Measurements from ENCODE around the gene SYT12. TPM values are rescaled to one million over a fixed set of nuclear protein-coding genes. Genes with fewer than 3 reads are reported as not detected.

SYT12 gene
- total RNA-seq, 2 donors from 2014 or later: 0.91 to 1.1 TPM

DNA sequence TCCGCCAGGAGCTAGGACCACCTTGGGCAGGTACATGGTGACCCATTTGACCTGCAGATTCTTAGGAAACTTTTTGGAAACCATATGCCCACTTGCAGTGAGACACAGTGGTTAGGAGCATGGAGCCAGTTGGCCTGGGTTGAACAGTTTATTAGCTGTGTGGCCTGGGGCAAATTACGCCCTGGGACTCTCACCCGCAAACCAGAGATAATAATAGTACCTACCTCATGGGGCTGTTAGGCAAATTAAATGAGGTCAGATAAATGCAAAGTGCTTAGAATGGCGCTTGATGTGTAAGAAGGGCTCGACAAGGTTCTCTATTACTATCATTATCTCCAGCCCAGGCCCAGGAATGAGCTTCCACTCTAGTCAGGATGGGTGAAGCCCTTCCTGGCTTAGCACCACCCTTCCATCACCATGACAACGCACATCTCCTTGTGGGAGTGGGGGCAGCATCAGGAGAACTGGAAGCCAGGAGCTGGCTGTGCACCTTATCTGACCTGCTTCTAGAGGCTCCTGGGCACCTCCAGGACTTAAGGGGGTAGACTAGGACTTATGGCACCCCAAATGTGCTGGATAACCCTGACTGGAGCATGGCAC lies 5.1 kb downstream of the SYT12 start:
- DNase-seq: peak; percentile 53
- peaks cover 32% of the 10 kb centered on the region for H3K27me3 Mint-ChIP-seq (ENCODE audit: insufficient read depth)
- no peak overlapping the region for H3K9ac ChIP-seq (ENCODE audit: extremely low read depth, low read length, poor library complexity, severe bottlenecking)
- peaks cover 24% of the 10 kb centered on the region for H3K27me3 ChIP-seq (ENCODE audit: control insufficient read depth, insufficient read depth, low read length, poor library complexity, severe bottlenecking)
- no peak overlapping the region for H3K27ac ChIP-seq (ENCODE audit: low read depth, low read length)
- no peak overlapping the region for H3K27ac Mint-ChIP-seq
- no peaks in the 10 kb centered on the region for H3K36me3 Mint-ChIP-seq (ENCODE audit: low read depth)
- no peak overlapping the region for H3K4me3 Mint-ChIP-seq
- H3K4me1 Mint-ChIP-seq: peaks cover 2% of the 10 kb centered on the region
- 94 to 96% methylated on average over 3 to 6 of the region's 6 CpGs for whole genome bisulfite sequencing, 2 experiments (ENCODE audit: insufficient coverage in 1 of 2, insufficient read length in 1 of 2)
- no peaks in the 10 kb centered on the region for H3K9me3 Mint-ChIP-seq
- no peaks in the 10 kb centered on the region for H3K36me3 ChIP-seq (ENCODE audit: control insufficient read depth, insufficient read depth, low read length)
- H3K4me1 ChIP-seq (ENCODE audit: control insufficient read depth, insufficient read depth, low read length): no peaks in the 10 kb centered on the region
- TF ChIP-seq CTCF (conservative IDR thresholded peaks at IDR 0.05): no peak
- H3K9me3 ChIP-seq (ENCODE audit: control insufficient read depth, low read length): no peaks in the 10 kb centered on the region
- H3K4me3 ChIP-seq (ENCODE audit: low read length): no peak overlapping the region

DNA sequence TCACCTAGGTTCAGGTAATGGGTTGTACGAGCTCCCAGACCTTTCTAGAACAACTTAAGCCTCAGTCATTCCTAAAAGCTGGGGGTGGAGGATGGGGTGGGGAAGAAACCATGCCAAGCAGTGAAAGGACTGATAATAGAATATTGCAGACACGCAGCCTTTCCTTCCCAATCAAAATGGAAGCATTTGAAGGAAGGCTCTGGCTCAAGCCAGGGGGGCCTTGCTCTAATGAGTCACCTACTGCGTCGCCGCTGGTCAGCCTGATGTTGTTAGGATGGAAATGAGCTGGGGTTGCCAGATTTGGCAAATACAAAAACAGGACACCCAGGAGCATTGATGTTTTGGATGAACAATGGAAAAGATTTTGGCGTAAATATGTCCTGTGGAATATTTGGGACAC lies 6.2 kb downstream of the SYT12 start:
- DNase-seq: peak; percentile 38
- H3K4me3 ChIP-seq (ENCODE audit: low read length): no peak overlapping the region
- H3K9ac ChIP-seq (ENCODE audit: extremely low read depth, low read length, poor library complexity, severe bottlenecking): no peak overlapping the region
- H3K27ac ChIP-seq (ENCODE audit: low read depth, low read length): no peak overlapping the region
- Mint-ChIP-seq H3K27ac (no peak overlapping the region), H3K27me3 (ENCODE audit: insufficient read depth) (peaks cover 24% of the 10 kb centered on the region), H3K36me3 (ENCODE audit: low read depth) (no peaks in the 10 kb centered on the region), H3K4me3 (no peak overlapping the region), H3K9me3 (no peaks in the 10 kb centered on the region), H3K4me1 (no peaks in the 10 kb centered on the region)
- no peaks in the 10 kb centered on the region for H3K4me1 ChIP-seq (ENCODE audit: control insufficient read depth, insufficient read depth, low read length)
- 88 to 89% methylated on average over 5 to 6 of the region's 6 CpGs for WGBS, 2 experiments (ENCODE audit: insufficient coverage in 1 of 2, insufficient read length in 1 of 2)
- H3K9me3 ChIP-seq (ENCODE audit: control insufficient read depth, low read length): no peaks in the 10 kb centered on the region
- no peaks in the 10 kb centered on the region for H3K36me3 ChIP-seq (ENCODE audit: control insufficient read depth, insufficient read depth, low read length)
- TF ChIP-seq CTCF (conservative IDR thresholded peaks at IDR 0.05): no peak
- H3K27me3 ChIP-seq (ENCODE audit: control insufficient read depth, insufficient read depth, low read length, poor library complexity, severe bottlenecking): peaks cover 14% of the 10 kb centered on the region

DNA sequence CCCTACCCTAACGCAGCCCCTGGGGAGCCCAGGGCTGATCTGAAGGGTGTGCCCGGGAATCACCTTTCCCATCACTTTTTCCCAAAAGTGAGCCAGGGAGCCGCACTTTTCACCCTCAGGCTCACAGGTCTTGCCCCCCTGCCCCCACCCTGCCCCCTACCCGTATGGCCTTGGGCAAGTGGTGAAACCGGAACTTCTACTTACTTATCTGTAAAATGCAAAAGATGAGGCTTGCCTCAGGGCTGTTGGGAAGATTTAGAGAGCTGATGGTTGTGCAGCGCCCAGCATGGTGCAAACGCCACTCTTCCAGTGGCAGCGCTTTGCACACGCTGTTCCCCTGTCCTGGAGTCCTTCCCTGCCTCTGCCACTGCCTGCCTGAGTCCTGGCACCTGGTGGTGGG lies 8.0 kb downstream of the SYT12 start:
- Mint-ChIP-seq H3K9me3 (no peaks in the 10 kb centered on the region), H3K36me3 (ENCODE audit: low read depth) (no peaks in the 10 kb centered on the region), H3K27ac (no peak overlapping the region), H3K4me1 (no peaks in the 10 kb centered on the region), H3K4me3 (no peak overlapping the region), H3K27me3 (ENCODE audit: insufficient read depth) (peaks cover 7% of the 10 kb centered on the region)
- no peaks in the 10 kb centered on the region for H3K27me3 ChIP-seq (ENCODE audit: control insufficient read depth, insufficient read depth, low read length, poor library complexity, severe bottlenecking)
- DNase-seq: no peak
- no peak for TF ChIP-seq CTCF (conservative IDR thresholded peaks at IDR 0.05)
- no peaks in the 10 kb centered on the region for H3K9me3 ChIP-seq (ENCODE audit: control insufficient read depth, low read length)
- no peaks in the 10 kb centered on the region for H3K4me1 ChIP-seq (ENCODE audit: control insufficient read depth, insufficient read depth, low read length)
- H3K4me3 ChIP-seq (ENCODE audit: low read length): no peak overlapping the region
- WGBS, 2 experiments (ENCODE audit: insufficient coverage in 1 of 2, insufficient read length in 1 of 2): 89 to 96% methylated on average over 4 to 9 of the region's 9 CpGs
- H3K9ac ChIP-seq (ENCODE audit: extremely low read depth, low read length, poor library complexity, severe bottlenecking): no peak overlapping the region
- no peak overlapping the region for H3K27ac ChIP-seq (ENCODE audit: low read depth, low read length)
- no peaks in the 10 kb centered on the region for H3K36me3 ChIP-seq (ENCODE audit: control insufficient read depth, insufficient read depth, low read length)

Data from endodermal cell (in vitro differentiated cells).